HFFc6 (cell line): ENCODE data around the gene OLIG1. TPM values are rescaled to one million over a fixed set of nuclear protein-coding genes. Genes with fewer than 3 reads are reported as not detected.

Experiments used
- DNase-seq: peaks from one replicate; pipeline ENCODE4 v3.0.0-alpha.2; 2018
- H3K27ac Mint-ChIP-seq: 2 replicates; pipeline ENCODE4 v1.8.0; 2020; ENCODE audit warnings: mild to moderate bottlenecking, mixed read lengths
- H3K27me3 Mint-ChIP-seq: 2 replicates; pipeline ENCODE4 v1.8.0; 2021; ENCODE audit warnings: mild to moderate bottlenecking, moderate library complexity, mixed read lengths; ENCODE audit not compliant: insufficient read depth
- H3K36me3 Mint-ChIP-seq: 2 replicates; pipeline ENCODE4 v1.8.0; 2021; ENCODE audit warnings: low read depth, mixed read lengths
- H3K4me1 Mint-ChIP-seq: 2 replicates; pipeline ENCODE4 v1.8.0; 2020; ENCODE audit warnings: low read depth, mixed read lengths
- H3K4me3 Mint-ChIP-seq: 2 replicates; pipeline ENCODE4 v1.8.0; 2020; ENCODE audit warnings: mild to moderate bottlenecking, moderate library complexity, mixed read lengths
- H3K9me3 Mint-ChIP-seq: 2 replicates; pipeline ENCODE4 v1.8.0; 2020; ENCODE audit warnings: mild to moderate bottlenecking, mixed read lengths
- CTCF ChIP-seq: fragments of 200-600 bp; sonication (generic); IDR thresholded peaks from 2 replicates; pipeline ENCODE4 v1.5.0; 2021; ENCODE audit warnings: antibody characterized with exemption, mild to moderate bottlenecking
- total RNA-seq, 6 experiments: library from RNA; stranded (reverse); fragmentation: NEBNext Ultra II Directional; extraction: Animal tissue kit (Norgen Biotek cat#: 25700); gene quantifications; 2 replicates in 1 of 6; 3 replicates in 5 of 6; pipeline ENCODE4 v1.2.3, GENCODE V29; 2021

The OLIG1 gene
- total RNA-seq, 6 experiments from 2014 or later = not detected

- no peak overlapping the region for H3K27ac Mint-ChIP-seq
- TF ChIP-seq CTCF = no peak
- no peaks in the 10 kb centered on the region for H3K36me3 Mint-ChIP-seq
- DNase-seq = no peak
- H3K4me3 Mint-ChIP-seq = no peak overlapping the region
- H3K4me1 Mint-ChIP-seq = no peaks in the 10 kb centered on the region
- H3K27me3 Mint-ChIP-seq = peaks cover 89% of the 10 kb centered on the region
- no peaks in the 10 kb centered on the region for H3K9me3 Mint-ChIP-seq
Observed at GRCh38 chr21:33112681-33113080, 42.7 kb downstream of the OLIG1 start.

DNA sequence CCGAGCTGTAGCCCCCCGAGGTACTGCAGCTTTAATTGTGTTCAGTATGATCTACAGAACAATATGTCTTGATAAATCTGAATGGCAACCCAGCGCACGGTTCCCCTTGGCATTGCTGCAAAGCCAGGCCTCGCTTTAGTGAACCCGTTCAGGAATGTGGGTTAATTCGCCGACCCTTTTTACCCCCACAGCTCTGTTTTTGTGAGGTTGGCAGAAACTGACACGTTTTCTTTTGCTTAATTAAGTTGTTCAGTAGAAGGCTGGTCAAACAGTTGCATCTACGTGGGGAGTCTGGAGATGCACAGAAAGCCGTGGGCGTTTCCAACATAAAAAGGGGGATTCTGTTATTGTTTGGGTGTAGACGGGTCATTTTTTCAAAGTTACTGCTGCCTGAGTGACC, 43.2 kb downstream of the OLIG1 start:
- no peak for DNase-seq
- peaks cover 92% of the 10 kb centered on the region for H3K27me3 Mint-ChIP-seq
- no peaks in the 10 kb centered on the region for H3K9me3 Mint-ChIP-seq
- no peak overlapping the region for H3K27ac Mint-ChIP-seq
- TF ChIP-seq CTCF = no peak
- H3K4me3 Mint-ChIP-seq = no peak overlapping the region
- H3K4me1 Mint-ChIP-seq = no peaks in the 10 kb centered on the region
- H3K36me3 Mint-ChIP-seq = no peaks in the 10 kb centered on the region

- H3K36me3 Mint-ChIP-seq = no peaks in the 10 kb centered on the region
- H3K27me3 Mint-ChIP-seq = peaks cover 87% of the 10 kb centered on the region
- H3K27ac Mint-ChIP-seq = no peak overlapping the region
- no peak for TF ChIP-seq CTCF
- DNase-seq = no peak
- no peaks in the 10 kb centered on the region for H3K9me3 Mint-ChIP-seq
- H3K4me1 Mint-ChIP-seq = no peaks in the 10 kb centered on the region
- no peak overlapping the region for H3K4me3 Mint-ChIP-seq
Observed at GRCh38 chr21:33114276-33114675, 44.3 kb downstream of the OLIG1 start.

DNA sequence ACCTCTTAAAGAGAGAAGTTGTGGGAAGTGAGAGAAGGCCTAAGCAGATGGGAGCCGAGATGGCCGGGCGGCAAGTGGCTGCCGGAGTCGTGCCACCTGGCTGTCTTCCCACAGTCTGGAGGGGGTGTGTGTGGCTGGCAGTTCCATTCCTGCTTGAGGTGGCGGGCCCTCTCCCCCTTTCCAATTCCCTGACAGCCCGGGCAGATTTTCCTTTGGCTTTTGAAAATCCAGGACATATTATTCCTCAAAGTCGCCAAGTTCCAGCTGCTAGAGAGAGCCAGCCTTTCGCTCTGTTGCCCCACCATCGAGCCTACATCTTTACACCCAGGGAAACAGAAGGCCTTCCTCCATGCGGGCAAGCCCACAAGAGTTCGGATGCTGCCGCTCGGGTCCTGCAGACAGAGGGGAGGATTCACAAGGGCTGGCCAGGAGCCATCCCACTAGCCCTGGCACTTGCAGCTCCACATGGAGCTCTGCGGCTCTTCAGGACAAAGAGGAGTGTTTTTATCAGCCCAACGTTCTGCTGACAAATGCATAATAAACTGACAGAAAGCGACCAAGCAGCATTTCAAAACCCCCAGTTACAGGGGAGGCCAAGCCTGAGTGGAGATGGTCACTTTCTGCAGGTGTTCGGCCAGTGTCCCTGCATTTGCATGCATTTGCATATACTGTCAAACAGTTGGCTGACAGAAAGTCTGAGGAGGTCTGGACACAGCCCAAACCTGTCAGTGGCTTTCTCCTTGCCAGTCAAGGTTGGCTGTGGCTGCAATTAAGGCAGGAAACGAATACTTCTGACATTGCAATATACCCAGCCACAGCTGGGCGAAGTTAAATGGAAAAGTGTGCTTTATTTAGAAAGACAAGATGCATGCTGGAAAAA, 45.9 kb downstream of the OLIG1 start:
- no peak for DNase-seq
- no peaks in the 10 kb centered on the region for H3K4me1 Mint-ChIP-seq
- no peak for TF ChIP-seq CTCF
- H3K4me3 Mint-ChIP-seq = no peak overlapping the region
- no peak overlapping the region for H3K27ac Mint-ChIP-seq
- H3K27me3 Mint-ChIP-seq = peaks cover 74% of the 10 kb centered on the region
- H3K9me3 Mint-ChIP-seq = no peaks in the 10 kb centered on the region
- no peaks in the 10 kb centered on the region for H3K36me3 Mint-ChIP-seq

DNA sequence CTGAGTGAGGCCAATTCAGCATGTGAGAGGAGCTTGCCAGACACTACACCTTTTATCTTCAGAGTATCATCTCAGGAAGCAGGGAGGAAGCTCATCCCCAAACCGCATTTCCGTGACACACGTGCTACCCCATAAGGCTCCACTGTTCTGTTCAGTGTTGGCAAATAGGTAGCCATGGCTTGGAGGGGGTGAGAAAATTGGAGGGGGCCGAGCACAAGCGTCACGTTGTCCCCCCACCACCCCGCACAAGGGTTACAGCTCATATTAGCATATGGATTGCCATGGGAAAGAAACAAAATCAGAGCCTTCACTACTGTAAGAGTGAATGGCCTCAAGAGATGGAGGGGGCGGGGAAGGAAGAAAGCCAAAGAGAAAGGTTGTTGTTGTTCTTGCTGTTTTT, 46.7 kb downstream of the OLIG1 start:
- no peak for DNase-seq
- Mint-ChIP-seq H3K27ac (no peak overlapping the region), H3K4me1 (no peaks in the 10 kb centered on the region), H3K4me3 (no peak overlapping the region), H3K36me3 (no peaks in the 10 kb centered on the region), H3K27me3 (peaks cover 72% of the 10 kb centered on the region), H3K9me3 (no peaks in the 10 kb centered on the region)
- no peak for TF ChIP-seq CTCF
